ENCODE results near the gene TRIM61. TPM values are rescaled to one million over a fixed set of nuclear protein-coding genes. Genes with fewer than 3 reads are reported as not detected.
A peak's percentile ranks its signal among the peaks of the same experiment; 100 is the strongest.
"Not testable (repeated sequence)": the region's sequence is repeated elsewhere in the genome, so short reads cannot be mapped to it uniquely, and the experiment has no call there.

TRIM61 gene
- total RNA-seq, 1 donor: 1.1 TPM

DNA sequence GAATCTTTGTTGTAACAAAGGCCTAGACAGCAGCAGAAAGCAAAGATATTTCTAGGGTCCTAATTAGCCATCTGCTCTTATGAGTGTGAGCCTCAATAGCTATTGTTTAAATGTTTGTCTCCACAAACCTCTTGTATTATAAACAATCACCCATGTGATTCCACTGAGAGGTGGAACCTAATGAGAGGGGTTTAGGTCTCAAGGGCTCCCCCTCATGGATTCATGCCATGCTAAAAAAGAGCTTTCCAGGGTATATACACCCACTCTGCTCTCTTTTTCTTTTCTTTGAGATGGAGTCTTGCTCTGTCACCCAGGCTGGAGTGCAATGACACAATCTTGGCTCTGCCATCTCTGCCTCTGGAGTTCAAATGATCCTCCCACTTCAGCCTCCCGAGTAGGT is 42.1 kb downstream of the TRIM61 start:
- TF ChIP-seq, protein P1, sequence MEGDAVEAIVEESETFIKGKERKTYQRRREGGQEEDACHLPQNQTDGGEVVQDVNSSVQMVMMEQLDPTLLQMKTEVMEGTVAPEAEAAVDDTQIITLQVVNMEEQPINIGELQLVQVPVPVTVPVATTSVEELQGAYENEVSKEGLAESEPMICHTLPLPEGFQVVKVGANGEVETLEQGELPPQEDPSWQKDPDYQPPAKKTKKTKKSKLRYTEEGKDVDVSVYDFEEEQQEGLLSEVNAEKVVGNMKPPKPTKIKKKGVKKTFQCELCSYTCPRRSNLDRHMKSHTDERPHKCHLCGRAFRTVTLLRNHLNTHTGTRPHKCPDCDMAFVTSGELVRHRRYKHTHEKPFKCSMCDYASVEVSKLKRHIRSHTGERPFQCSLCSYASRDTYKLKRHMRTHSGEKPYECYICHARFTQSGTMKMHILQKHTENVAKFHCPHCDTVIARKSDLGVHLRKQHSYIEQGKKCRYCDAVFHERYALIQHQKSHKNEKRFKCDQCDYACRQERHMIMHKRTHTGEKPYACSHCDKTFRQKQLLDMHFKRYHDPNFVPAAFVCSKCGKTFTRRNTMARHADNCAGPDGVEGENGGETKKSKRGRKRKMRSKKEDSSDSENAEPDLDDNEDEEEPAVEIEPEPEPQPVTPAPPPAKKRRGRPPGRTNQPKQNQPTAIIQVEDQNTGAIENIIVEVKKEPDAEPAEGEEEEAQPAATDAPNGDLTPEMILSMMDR (IDR thresholded peaks at IDR 0.05; ENCODE audit: insufficient read depth, low read length): no peak
- H3K4me3 ChIP-seq (ENCODE audit: low read depth, low read length): no peak overlapping the region
- no peak for DNase-seq (ENCODE audit: low read depth)

DNA sequence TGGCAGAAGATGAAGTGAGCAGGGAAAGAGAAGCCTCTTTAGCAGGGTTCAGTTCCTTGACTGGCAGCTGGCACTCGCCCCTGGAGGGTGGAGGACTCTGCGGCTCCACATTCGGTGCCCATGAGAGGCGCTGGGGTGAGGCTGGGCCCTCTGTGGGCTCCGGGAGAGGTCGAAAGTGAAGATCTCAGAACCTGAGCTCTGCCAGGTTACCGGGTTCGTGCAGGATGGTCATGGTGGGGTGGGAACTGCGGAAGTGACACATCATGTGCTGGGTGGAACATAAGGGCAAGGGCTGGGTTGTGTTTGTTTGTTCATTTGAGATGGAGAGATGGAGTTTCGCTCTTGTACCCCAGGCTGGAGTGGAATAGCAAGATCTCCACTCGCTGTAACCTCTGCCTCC is 44.2 kb downstream of the TRIM61 start:
- DNase-seq (ENCODE audit: low read depth): no peak
- TF ChIP-seq, protein P1 (IDR thresholded peaks at IDR 0.05; ENCODE audit: insufficient read depth, low read length): no peak
- no peak overlapping the region for H3K4me3 ChIP-seq (ENCODE audit: low read depth, low read length)

DNA sequence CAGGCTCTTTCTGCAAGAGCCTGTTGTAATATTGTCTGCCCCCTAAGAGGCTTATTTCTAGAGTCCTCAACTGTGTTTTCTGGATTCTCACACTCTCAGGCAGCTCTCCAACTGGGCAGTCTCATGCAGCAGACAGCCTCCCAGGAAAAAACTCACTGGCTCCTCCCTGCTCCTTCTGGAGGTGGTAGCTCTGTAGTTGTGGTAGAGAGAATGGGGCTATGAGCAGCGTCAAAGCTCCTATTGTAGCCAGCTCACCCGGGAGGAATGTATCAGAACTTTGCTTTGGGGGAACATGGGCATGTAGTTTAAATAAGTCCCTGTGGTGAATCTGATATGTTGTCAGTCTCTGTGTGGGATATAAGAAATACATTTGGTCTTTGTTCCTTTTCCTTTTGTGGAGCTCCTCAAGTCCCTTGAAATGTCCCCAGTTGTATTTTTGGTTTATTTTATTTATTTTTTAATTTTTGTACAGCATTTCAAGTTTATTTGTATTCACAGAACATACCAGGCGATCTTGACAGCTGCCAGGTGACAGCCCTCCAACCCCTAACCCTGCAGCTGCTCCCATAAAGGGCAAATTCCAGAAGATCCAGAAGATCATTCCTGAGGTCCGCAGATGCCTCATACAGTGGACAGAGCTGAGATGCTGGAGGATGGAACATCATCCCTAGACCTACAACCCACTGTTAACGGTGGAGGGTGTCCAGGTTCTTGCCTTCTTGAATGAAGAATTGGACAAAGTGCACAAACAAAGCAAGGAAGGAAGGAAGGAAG is 45.7 kb downstream of the TRIM61 start:
- TF ChIP-seq, protein P1 (IDR thresholded peaks at IDR 0.05; ENCODE audit: insufficient read depth, low read length): no peak
- no peak for DNase-seq (ENCODE audit: low read depth)
- H3K4me3 ChIP-seq (ENCODE audit: low read depth, low read length): no peak overlapping the region

DNA sequence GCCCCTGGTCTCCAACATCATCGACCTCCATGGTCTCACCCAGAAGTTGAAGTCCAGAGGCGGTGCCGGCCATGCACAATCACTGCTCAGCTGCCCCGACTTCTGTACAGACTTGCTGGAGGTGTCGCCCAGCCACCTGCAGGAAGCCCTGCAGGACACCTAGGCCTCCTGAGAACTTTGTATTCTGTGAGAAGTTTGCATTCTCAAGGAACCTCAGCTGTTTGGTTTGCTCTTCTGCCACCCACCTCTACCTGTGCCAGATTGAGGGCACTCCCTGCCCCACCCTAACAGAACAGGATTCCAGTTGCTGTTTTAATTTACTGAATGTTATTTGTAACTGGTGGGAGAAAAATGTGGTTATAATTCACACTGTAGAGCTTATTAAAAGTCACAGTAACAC is 46.8 kb downstream of the TRIM61 start:
- DNase-seq (ENCODE audit: low read depth): no peak
- no peak overlapping the region for H3K4me3 ChIP-seq (ENCODE audit: low read depth, low read length)
- TF ChIP-seq, protein P1 (IDR thresholded peaks at IDR 0.05; ENCODE audit: insufficient read depth, low read length): no peak

DNA sequence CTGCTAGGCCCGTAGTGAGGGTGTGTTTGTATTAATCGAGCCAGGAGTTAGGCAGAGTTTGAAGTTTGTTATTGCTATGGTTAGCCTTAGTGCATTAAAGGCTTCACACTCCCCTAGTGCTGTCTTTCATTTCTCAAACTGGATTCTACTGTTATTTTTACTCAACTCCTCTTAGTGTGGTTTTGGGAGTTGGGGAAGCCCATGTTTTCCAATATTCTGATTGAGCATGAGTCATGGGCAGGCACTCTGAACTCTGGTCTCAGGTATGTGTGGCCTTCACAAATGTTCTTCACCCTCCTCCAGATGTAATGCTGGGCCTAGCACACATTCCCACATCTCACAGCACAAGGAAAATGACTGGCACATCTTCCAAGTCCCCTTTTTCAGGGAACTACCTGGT is 50.4 kb downstream of the TRIM61 start:
- DNase-seq (ENCODE audit: low read depth); H3K4me3 ChIP-seq (ENCODE audit: low read depth, low read length): not testable (repeated sequence)

DNA sequence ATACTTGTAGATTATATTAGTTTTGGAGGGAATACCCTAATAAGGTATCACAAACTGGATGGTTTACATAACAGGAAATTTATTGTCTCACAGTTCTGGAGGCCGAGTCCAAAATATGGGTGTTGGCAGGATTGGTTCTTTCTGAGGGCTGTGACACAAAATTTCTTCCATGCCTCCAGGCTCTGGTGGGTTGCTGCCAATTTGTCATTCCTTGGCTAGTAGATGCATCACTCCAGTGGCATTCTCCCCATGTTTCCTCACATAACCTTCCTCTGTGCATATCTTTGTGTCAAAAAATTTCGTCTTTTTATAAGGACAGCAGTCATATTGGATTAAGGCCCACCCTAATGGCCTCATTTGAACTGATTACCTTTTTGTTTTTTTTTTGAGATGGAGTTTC is 51.2 kb downstream of the TRIM61 start:
- H3K4me3 ChIP-seq (ENCODE audit: low read depth, low read length): no peak overlapping the region
- TF ChIP-seq, protein P1 (IDR thresholded peaks at IDR 0.05; ENCODE audit: insufficient read depth, low read length): no peak
- DNase-seq (ENCODE audit: low read depth): peak; percentile 2

DNA sequence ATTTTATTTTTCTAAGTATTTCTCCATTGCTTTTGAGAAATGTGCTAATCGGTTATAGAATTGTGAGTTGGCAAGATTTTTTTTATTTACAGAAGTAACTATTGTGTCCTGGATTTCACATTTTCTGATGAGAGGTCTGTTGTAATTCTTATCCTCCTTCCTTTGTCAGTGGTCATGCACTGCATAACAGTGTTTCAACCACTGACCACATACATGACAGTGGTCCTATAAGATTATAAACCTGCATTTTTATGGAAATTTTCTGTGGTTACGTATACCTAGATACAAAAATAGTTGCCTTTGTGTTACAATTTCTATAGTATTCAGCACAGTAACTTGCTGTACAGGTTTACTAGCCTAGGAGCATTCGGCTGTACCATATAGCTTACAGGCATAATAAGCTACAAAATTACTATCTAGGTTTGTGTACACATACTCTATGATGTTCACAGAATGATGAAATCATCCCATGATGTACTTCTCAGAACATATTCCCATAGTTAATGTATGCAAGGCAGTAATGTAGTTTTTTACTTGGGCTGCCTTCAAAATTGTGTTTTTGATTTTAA is 52.7 kb downstream of the TRIM61 start:
- no peak for DNase-seq (ENCODE audit: low read depth)
- TF ChIP-seq, protein P1 (IDR thresholded peaks at IDR 0.05; ENCODE audit: insufficient read depth, low read length): no peak
- no peak overlapping the region for H3K4me3 ChIP-seq (ENCODE audit: low read depth, low read length)

All from fibroblast of the aortic adventitia (primary cell).